ENCODE results near the gene PRKAR1B. TPM values are rescaled to one million over a fixed set of nuclear protein-coding genes. Genes with fewer than 3 reads are reported as not detected.
"Not testable (repeated sequence)": the region's sequence is repeated elsewhere in the genome, so short reads cannot be mapped to it uniquely, and the experiment has no call there.

Gene PRKAR1B
- polyA plus RNA-seq, 6 donors from 2014 or later: 2.9 to 5.9 (median 4.2) TPM

DNA sequence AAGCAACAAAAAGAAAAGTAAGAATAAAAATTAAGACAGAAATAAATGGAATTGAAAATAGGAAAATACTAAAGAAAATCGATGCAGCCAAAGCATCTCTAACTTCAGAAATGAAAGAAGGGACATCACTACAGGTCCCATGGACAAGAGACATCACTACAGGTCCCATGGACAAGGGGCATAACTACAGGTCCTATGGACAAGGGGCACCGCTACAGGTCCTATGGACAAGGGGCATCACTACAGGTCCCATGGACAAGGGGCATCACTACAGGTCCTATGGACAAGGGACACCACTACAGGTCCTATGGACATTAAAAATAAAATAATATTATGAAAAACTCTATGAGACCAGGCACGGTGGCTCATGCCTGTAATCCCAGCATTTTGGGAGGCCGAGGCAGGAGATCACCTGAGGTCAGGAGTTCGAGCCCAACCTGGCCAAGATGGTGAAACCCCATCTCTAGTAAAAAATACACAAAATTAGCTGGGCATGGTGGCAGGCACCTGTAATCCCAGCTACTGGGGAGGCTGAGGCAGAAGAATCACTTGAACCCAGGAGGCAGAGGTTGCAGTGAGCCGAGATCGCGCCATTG lies 101.6 kb downstream of the PRKAR1B start:
- Mint-ChIP-seq H3K4me3 (no peak overlapping the region), H3K27me3 (no peaks in the 10 kb centered on the region)

DNA sequence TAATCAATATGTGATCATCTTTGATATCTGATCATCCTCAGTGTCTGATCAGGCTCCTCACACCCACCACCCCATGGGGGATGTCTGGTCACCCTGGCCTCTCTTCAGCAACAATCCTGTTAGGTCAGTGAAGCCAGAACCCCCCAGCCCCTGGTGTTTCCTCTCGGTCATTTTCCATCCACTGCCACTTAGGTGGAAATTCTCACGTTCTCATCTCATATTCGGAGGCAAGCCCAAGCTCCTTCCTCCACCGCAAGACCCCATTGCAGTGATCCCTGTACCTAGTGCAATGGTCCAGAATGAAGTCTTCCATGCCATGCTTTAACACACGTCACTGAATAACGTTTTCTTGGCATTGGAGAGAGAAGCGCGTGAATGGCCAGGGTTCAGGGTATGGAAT lies 103.6 kb downstream of the PRKAR1B start:
- H3K4me3 Mint-ChIP-seq: no peak overlapping the region
- DNase-seq: no peak
- H3K27ac Mint-ChIP-seq: no peak overlapping the region
- peaks cover 10 to 11% (median 11%) of the 10 kb centered on the region in 3 donors for H3K4me1 Mint-ChIP-seq
- ATAC-seq (ENCODE audit: low read depth in 2 of 2): no peak
- H3K36me3 Mint-ChIP-seq: peaks cover 18 to 47% of the 10 kb centered on the region in 2 donors
- no peaks in the 10 kb centered on the region for H3K27me3 Mint-ChIP-seq
- H3K9me3 Mint-ChIP-seq: peaks cover 22 to 61% (median 43%) of the 10 kb centered on the region in 7 donors

More for the DNA sequence above, 101.6 kb downstream of the PRKAR1B start:
- DNase-seq: no peak
- Mint-ChIP-seq H3K4me1 (no peaks in the 10 kb centered on the region), H3K27ac (no peak overlapping the region), H3K36me3 (peaks cover 14 to 30% of the 10 kb centered on the region in 2 donors), H3K9me3 (peaks cover 16 to 50% (median 31%) of the 10 kb centered on the region in 7 donors)
- ATAC-seq (ENCODE audit: low read depth in 2 of 2): no peak

DNA sequence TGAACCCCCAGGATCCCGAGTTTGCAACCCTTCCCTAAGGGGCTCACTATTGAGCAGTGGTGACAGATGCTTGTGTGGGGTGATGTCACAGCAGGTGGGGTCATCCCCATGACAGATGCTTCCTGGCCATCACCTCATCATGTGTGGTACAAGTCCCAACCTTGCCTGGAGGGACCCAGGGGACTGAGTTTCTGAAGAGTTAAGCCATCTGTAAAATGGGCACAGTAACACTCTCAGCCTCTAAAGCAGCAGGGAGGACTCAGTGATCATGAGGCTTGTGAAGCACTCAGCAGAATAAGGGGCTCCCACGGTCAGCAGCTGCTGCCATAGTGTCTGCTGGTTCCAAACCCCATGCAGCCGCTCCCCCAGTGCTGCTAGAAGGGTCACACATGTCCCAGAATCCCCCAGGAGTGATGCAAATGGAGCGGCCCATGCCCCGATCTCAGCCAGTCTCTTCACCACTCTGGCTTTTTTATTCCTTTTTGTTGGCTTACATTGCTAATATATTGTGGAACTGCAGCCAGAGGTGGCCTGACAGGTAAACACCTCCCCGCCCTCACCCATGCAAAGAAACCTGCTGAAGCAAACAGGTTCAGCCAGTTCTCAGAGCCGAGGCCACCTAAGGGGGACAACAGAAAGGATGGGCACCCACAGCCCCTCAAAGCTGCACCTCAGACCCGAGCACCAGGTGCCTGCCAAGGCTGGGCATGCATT lies 105.4 kb downstream of the PRKAR1B start:
- DNase-seq (no peak), ATAC-seq (ENCODE audit: low read depth in 2 of 2) (no peak)
- no peak overlapping the region for H3K27ac Mint-ChIP-seq
- H3K4me3 Mint-ChIP-seq: no peak overlapping the region
- peaks cover 22 to 61% (median 43%) of the 10 kb centered on the region in 7 donors for H3K9me3 Mint-ChIP-seq
- no peaks in the 10 kb centered on the region for H3K27me3 Mint-ChIP-seq
- H3K4me1 Mint-ChIP-seq: peaks cover 14 to 16% (median 15%) of the 10 kb centered on the region in 3 donors
- H3K36me3 Mint-ChIP-seq: peaks cover 18 to 47% of the 10 kb centered on the region in 2 donors

DNA sequence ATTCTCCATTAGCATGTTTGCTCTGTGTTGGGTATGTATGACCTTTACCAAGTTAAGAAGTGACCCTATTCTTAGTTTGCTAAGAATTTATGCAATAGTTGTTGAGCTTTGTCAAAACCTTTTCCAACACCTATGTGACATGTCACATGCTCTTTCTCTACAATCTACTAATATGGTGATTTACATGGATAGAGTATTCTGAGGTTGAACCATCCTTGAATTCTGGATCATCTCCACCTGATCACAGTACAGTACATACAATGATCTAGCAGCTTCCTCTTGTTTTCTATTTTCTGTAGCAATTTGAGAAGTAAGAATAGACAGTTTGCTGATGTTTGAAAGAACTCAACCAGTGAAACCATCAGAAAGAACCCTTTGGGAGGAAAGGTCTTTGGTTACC lies 106.2 kb downstream of the PRKAR1B start:
- peaks cover 14 to 16% (median 15%) of the 10 kb centered on the region in 3 donors for H3K4me1 Mint-ChIP-seq
- no peak overlapping the region for H3K27ac Mint-ChIP-seq
- peaks cover 20 to 56% (median 41%) of the 10 kb centered on the region in 7 donors for H3K9me3 Mint-ChIP-seq
- ATAC-seq (ENCODE audit: low read depth in 2 of 2) (no peak), DNase-seq (no peak)
- no peaks in the 10 kb centered on the region for H3K27me3 Mint-ChIP-seq
- peaks cover 18 to 47% of the 10 kb centered on the region in 2 donors for H3K36me3 Mint-ChIP-seq
- H3K4me3 Mint-ChIP-seq: no peak overlapping the region

DNA sequence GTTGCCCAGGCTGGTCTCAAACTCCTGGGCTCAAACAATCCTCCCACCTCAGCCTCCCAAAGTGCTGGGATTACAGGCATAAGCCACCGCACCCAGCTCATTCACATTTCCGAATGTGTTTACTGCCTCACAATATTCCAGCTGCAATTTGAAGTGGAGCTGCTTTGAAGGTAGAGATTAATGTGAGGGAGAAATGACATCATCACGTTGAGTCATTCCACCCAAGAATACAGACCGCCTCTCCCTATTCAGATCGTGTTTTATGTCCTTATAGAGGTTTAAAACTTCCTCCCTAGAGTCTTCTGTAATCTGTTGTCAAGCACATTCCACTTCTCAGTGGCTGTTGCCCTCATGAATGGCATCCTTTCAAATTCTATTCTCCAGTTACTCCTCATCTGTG lies 107.0 kb downstream of the PRKAR1B start:
- Mint-ChIP-seq H3K36me3 (peaks cover 17 to 44% of the 10 kb centered on the region in 2 donors), H3K4me3 (no peak overlapping the region), H3K4me1 (peaks cover 14 to 16% (median 15%) of the 10 kb centered on the region in 3 donors), H3K27me3 (no peaks in the 10 kb centered on the region), H3K9me3 (peaks cover 18 to 48% (median 37%) of the 10 kb centered on the region in 7 donors), H3K27ac (peak overlapping the region in 3 of 6 donors; percentile 41 to 81 (median 44))
- DNase-seq (no peak), ATAC-seq (ENCODE audit: low read depth in 2 of 2) (no peak)

DNA sequence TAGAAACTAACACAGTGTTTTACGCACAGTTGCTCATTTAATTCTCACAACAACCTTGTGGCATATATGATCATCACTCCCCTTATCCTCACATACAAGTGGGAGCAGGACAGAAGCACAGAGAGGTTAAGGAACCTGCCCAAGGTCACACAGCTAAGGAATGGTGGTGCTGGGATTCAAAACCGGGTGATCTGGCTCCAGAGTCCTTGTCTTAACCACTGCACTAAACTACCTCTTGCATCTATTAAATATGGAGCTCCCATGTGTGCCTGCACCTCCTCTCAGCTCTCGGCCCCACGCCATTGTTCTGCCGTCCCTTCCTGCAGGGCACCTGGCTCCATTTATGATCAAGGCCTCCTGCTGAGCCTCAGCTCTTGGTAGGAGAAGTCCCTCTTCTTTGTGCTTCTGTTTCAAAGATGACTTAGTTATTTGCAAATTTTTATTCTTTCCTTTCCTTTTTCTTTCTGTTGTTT lies 107.7 kb downstream of the PRKAR1B start:
- peaks cover 14 to 16% (median 15%) of the 10 kb centered on the region in 3 donors for H3K4me1 Mint-ChIP-seq
- ATAC-seq (ENCODE audit: low read depth in 2 of 2): no peak
- peak overlapping the region in 1 of 6 donors; percentile 74 for H3K27ac Mint-ChIP-seq
- no peak for DNase-seq
- H3K4me3 Mint-ChIP-seq: peak overlapping the region in 2 of 8 donors; percentile 54 to 70
- peaks cover 13 to 42% (median 31%) of the 10 kb centered on the region in 7 donors for H3K9me3 Mint-ChIP-seq
- H3K36me3 Mint-ChIP-seq: peaks cover 11 to 37% of the 10 kb centered on the region in 2 donors
- no peaks in the 10 kb centered on the region for H3K27me3 Mint-ChIP-seq

DNA sequence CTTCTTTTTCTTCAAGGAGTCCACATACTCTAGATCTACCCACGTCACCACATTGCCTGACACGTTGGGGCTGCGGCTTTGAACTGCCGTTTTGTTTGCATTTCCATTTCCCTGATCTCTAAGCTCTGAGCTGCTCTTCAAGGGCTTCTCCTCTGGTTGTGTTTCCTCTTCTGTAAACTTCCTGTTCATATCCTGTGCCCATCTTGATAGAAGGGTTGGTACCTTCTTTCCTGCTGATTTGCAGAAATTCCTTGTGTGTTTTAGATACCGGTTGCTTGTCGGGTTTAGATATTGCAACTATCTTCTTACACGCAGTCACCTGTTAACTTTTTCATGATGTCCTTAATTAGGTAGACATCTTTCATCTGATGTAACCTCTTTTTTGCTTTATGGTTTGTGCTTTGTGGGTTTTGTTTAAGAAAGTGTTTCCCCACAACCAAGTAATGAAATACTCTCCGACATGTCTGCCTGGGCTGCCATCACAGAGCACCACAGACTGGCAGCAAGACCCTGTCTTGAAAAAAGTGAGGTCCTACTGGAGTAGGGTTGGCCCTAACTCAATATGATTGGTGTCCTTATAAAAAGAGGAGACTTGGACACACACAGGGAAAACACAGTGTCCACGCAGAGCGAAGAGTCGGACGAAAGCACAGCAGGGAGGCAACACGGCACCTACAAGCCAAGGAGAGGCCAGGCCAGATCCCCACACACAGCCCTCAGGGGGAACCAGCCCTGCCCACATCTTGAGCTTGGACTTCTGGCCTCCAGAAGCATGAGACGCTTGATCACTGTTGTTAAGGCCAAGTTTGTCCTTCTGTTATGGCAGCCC lies 108.3 kb downstream of the PRKAR1B start:
- Mint-ChIP-seq H3K9me3 (peaks cover 13 to 39% (median 30%) of the 10 kb centered on the region in 7 donors), H3K27me3 (no peaks in the 10 kb centered on the region), H3K4me1 (peaks cover 14 to 16% (median 15%) of the 10 kb centered on the region in 3 donors), H3K36me3 (peaks cover 8 to 35% of the 10 kb centered on the region in 2 donors), H3K27ac (peak overlapping the region in 5 of 6 donors; percentile 2 to 94 (median 82)), H3K4me3 (peak overlapping the region in 1 of 8 donors; percentile 59)
- DNase-seq: no peak
- peak; percentile 58 to 75 for ATAC-seq (ENCODE audit: low read depth in 2 of 2)

DNA sequence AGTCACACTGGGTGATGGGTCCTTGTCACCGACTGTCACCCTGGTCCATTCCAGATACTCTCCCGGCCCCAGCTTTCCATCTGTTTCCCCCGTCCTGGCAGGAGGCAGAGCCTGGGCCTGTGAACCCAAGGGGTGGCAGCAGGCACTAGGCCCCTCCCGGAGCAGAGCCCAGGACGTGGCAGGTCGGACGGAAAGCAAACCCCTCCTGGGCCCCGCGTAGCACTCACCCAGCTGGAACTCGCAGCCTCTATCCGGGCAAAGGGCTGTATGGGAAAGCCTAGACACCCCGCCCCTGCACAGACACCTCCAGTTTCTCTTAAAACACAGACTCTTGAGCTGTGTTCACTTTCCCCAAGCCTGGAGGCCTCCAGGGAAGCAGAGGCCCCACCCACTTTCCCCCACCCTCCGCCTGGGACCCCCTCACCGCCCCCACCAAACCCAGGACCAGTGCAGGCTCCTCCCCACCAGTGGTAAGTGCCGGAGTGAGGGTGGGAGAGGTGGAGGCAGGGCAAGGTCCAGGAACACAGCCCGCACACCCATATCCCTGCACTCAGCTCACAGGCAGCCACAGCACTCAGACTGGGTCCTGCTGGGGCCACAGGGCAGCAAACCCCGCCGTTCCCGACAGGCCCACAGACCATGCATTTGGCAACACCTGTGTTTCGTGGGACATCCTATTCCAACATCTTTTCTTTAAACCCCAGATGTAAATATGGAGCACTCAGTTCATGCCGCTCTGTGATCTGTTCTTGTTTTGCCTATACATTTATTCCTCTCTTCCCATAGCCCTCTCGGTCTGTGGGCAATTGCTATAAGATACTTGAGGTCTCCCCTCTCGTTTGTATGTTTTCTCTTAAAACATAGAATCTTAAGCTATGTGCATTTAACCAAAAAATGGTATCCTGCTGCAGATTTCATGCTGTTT lies 109.2 kb downstream of the PRKAR1B start:
- Mint-ChIP-seq H3K4me1 (peaks cover 14 to 16% (median 15%) of the 10 kb centered on the region in 3 donors), H3K4me3 (peak overlapping the region in 1 of 8 donors; percentile 22), H3K27me3 (no peaks in the 10 kb centered on the region), H3K36me3 (peaks cover 8 to 26% of the 10 kb centered on the region in 2 donors), H3K9me3 (peaks cover 11 to 32% (median 22%) of the 10 kb centered on the region in 7 donors), H3K27ac (peak overlapping the region in 5 of 6 donors; percentile 2 to 94 (median 82))
- DNase-seq (no peak), ATAC-seq (ENCODE audit: low read depth in 2 of 2) (no peak)

DNA sequence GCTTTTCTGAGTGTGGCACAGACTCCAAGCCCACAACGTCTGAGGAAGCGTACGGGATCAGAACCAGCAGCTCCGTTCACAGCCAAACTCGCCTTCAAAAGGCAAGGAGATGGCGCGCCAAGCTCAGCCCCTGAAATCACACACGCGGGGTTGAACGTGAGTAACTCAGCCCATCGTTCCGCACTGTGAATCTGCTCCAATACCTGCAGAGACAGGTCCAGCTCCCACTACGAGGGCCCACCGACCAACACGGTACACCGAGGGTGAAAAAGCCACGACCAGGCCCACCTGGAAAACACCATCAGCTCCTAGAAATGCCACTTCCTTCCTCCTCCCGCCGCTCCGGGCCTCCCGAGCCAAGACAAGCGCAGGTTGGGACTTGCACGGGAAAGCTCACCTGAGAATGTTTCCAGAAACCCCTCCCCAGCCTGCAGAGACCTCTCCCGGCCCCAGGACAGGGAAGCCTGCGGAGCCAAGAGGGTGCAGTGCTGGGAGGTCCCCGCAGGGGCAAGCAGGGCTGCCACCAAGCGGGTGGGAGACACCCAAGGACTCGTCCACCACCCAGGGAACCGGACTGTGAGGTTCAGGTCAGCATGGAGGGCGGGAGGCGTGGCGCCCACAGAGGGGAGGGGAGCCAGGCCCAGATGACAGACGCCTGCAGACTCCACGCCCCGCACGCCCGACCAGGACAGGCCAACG lies 113.5 kb downstream of the PRKAR1B start:
- no peak for ATAC-seq (ENCODE audit: low read depth in 2 of 2)
- Mint-ChIP-seq H3K27ac (no peak overlapping the region), H3K4me1 (peaks cover 17 to 25% (median 22%) of the 10 kb centered on the region in 3 donors), H3K36me3 (peaks cover 0 to 15% of the 10 kb centered on the region in 2 donors), H3K27me3 (no peaks in the 10 kb centered on the region), H3K4me3 (no peak overlapping the region), H3K9me3 (peaks cover 0 to 10% (median 0%) of the 10 kb centered on the region in 7 donors)
- no peak for DNase-seq

DNA sequence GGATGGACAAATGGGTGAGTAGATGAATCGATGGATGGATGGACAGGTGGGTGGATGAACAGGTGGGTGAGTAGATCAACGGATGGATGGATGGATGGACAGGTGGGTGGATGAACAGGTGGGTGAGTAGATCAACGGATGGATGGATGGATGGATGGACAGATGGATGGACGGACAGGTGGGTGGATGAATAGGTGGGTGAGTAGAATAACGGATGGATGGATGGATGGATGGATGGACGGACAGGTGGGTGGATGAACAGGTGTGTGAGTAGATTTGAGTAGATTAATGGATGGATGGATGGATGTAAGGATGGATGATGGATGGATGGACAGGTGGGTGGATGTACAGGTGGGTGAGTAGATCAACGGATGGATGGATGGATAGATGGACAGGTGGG lies 115.2 kb downstream of the PRKAR1B start:
- not testable (repeated sequence) for H3K27me3 Mint-ChIP-seq; ATAC-seq (ENCODE audit: low read depth in 2 of 2); H3K9me3 Mint-ChIP-seq; DNase-seq; H3K4me3 Mint-ChIP-seq
- Mint-ChIP-seq H3K27ac (peak overlapping the region in 1 of 6 donors; percentile 76), H3K36me3 (peaks cover 0 to 15% of the 10 kb centered on the region in 2 donors), H3K4me1 (peaks cover 12 to 26% (median 21%) of the 10 kb centered on the region in 3 donors)

DNA sequence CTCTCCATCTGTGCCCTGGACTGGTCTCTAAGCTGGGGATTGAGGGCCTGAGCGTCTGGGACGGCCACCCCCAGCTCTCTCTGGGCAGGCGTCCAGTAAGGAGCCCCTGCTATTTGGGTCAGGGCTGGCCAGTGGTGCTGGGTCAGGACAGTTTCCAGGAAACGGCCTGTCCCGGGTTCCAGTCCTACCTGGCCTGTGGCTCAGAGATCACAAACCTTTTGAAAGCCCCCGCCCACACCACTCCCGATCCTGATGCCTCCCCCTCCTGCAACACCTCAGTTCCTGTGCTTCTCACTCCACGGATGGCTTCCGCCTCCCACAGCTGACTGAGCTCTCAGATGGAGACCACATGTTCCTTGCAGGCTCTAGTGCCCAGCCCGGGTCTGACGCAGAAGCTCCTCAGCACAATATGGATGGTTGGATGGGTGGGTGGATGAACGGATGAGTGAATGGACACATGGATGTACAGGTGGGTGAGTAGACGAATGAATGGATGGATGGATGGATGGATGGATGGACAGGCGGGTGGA lies 115.7 kb downstream of the PRKAR1B start:
- DNase-seq: no peak
- H3K4me1 Mint-ChIP-seq: peaks cover 12 to 26% (median 21%) of the 10 kb centered on the region in 3 donors
- H3K4me3 Mint-ChIP-seq: no peak overlapping the region
- peaks cover 0 to 10% (median 0%) of the 10 kb centered on the region in 7 donors for H3K9me3 Mint-ChIP-seq
- peaks cover 0 to 15% of the 10 kb centered on the region in 2 donors for H3K36me3 Mint-ChIP-seq
- peak overlapping the region in 2 of 6 donors; percentile 76 to 84 for H3K27ac Mint-ChIP-seq
- no peaks in the 10 kb centered on the region for H3K27me3 Mint-ChIP-seq
- no peak for ATAC-seq (ENCODE audit: low read depth in 2 of 2)

Measured in naive B cell (primary cell).